Fibroblast of pulmonary artery (primary cell): ENCODE measurements around the gene TRO.

Source experiments
- DNase-seq: peaks from one replicate; pipeline ENCODE4 v3.0.0-alpha.2; 2010; ENCODE audit warnings: low read depth
- H3K4me3 ChIP-seq: replicated peaks from 2 replicates; pipeline ENCODE4 v1.5.1; 2011; ENCODE audit warnings: low read depth, mild to moderate bottlenecking, control low read depth, low read length, moderate library complexity
- TF ChIP-seq, protein P1 (sequence below): IDR thresholded peaks from 2 replicates; pipeline ENCODE4 v1.5.1; 2011; ENCODE audit warnings: mild to moderate bottlenecking, control low read depth, low read length, inconsistent platforms; ENCODE audit errors: missing control alignments

Gene TRO

DNA sequence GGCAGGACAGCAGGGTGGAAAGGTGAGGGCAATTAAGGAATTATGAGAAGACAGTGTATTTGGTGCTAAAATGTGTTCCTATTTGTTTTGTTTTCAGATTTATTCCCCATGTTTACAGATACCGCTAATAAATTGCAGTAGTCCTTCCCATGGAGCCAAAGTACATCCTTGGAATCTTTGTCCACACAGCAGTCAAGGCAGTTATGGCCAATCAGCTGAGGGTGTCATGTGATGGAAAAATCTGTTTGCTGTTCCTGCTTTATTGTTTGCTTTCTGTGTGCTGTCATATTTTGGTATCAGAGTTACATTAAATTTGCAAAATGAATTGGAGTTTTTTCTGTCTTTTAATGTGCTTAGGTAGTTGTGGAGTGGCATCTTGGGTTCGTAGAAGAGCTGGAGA is 10.5 kb downstream of the TRO start:
- DNase-seq, result no peak

DNA sequence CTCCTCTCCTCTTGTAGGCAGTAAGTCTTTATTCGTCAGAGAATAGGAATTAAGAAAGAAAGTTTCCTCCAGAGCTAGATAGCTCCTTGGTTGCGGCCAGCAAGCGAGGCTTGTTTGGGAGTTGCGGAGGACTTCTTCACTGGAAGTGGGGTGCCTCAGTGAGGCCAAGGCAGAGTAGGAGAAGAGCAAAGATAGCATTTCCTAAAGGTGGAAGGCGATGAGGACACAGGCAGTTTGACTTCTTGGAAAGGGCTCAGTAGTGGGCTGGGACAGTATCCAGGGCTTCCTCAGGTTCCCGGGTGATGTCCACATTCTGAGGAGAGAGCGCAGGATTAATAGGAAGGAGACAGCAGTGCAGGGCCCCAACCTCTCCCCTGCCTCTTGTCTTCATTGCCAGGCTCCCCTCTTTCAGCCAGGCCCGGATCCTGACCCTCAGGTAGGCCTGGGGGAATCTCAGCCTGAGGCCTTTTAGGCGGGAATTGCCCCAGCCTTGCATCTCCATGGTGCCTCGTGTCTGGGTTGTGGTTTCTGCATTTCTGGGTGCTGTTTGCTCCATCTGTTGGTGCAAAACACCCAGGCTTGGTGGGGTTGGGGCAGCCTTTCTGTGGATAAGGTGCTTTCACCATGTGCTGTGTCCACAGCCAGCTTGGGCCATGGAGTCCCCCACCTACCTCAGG is 12.7 kb downstream of the TRO start:
- TF ChIP-seq, protein P1, sequence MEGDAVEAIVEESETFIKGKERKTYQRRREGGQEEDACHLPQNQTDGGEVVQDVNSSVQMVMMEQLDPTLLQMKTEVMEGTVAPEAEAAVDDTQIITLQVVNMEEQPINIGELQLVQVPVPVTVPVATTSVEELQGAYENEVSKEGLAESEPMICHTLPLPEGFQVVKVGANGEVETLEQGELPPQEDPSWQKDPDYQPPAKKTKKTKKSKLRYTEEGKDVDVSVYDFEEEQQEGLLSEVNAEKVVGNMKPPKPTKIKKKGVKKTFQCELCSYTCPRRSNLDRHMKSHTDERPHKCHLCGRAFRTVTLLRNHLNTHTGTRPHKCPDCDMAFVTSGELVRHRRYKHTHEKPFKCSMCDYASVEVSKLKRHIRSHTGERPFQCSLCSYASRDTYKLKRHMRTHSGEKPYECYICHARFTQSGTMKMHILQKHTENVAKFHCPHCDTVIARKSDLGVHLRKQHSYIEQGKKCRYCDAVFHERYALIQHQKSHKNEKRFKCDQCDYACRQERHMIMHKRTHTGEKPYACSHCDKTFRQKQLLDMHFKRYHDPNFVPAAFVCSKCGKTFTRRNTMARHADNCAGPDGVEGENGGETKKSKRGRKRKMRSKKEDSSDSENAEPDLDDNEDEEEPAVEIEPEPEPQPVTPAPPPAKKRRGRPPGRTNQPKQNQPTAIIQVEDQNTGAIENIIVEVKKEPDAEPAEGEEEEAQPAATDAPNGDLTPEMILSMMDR, result no peak
- DNase-seq, result no peak
- H3K4me3 ChIP-seq, result no peak overlapping the region

More for the DNA sequence above, 10.5 kb downstream of the TRO start:
- TF ChIP-seq, protein P1, result no peak
- H3K4me3 ChIP-seq, result no peak overlapping the region

DNA sequence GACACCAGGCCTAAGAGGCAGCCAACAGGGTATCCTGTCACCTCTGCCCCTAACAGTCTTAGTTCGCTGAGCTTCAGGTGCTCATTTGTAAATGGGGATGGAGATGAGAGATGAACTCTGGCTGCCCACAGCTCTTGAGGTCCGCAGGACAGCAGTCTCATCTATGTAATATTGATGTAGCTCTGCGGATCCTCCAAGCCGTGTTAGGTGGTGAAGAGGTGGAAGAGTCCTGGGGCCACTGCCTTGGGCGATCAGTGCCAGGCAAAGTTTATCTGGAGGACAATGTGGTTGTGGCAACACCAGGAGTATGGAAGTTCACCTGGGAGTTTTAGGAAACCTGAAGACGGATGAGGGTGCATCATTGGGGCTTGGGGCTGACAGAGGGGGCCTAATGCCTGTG is 13.4 kb downstream of the TRO start:
- TF ChIP-seq, protein P1, result no peak
- no peak overlapping the region for H3K4me3 ChIP-seq
- DNase-seq, result no peak

DNA sequence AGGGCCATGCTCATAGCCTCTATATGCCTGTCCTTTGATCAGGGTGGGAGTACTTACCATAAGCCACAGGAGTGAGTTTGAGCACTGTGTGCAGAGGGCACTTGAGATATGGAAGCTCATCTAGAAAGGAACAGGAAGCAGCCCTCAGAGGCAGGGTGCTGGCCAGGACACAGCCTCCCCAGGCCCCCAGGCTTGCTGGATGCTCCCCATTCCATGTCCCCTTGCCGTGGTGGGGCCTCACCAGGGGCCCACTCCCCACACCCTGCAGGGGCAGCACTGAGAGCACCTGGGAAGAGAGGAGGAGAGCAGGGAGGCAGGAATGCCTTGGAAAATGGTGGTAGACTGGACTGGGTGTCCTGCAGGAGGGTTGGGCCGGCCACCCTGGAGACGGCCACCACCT is 14.3 kb downstream of the TRO start:
- TF ChIP-seq, protein P1, result no peak
- no peak overlapping the region for H3K4me3 ChIP-seq
- DNase-seq, result no peak

DNA sequence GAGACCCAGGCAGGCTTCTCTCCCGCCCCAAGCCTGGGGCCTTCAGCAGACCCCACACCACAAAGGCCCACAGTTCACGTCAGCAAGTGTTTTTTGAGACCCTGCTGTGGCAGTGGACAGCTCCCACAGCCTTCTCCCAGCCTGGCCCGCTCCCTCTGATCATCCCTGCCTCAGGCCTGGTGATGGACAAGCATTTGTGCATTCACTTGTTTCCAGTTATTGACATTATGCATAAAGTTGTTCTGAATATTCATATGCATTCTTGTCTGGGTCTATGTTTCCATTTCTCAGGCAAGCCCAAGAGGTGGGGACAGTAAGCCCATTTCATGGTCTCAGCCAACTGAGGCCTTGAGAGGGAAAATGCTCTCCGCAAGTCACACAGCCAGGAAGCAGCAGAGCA is 14.7 kb downstream of the TRO start:
- TF ChIP-seq, protein P1, result no peak
- H3K4me3 ChIP-seq, result no peak overlapping the region
- DNase-seq, result no peak

- no peak for DNase-seq
- TF ChIP-seq, protein P1, result no peak
- H3K4me3 ChIP-seq, result no peak overlapping the region
Observed at GRCh38 chrX:54937416-54937815, 16.8 kb downstream of the TRO start.

DNA sequence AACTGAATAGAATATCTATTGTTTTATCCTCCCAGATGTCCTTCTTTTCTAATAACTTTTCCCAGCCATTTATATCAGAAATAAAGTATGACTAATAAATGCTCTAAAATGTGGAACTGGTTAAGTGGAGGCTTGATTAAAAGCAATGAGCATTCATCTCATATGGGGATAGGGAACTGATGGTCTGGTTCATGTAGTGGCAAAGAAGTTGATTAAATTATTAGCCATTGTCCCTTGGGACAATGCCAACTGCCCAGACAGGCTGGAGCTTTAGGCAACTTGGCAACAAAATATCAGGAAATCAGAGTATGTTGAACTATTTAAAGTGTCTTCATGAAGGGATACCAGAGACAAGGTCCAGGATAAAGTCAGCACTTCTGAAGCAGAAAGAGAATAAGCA is 24.2 kb downstream of the TRO start:
- no peak for DNase-seq
- no peak overlapping the region for H3K4me3 ChIP-seq
- TF ChIP-seq, protein P1, result no peak
